Bronchial epithelial cell (primary cell): ENCODE measurements around the gene PRDM12. TPM values are rescaled to one million over a fixed set of nuclear protein-coding genes. Genes with fewer than 3 reads are reported as not detected.

Source experiments
- DNase-seq: peaks from one replicate; pipeline ENCODE4 v3.0.0-alpha.2; 2010; ENCODE audit warnings: low read depth
- FAIRE-seq: peaks from 2 replicates; lab custom pipeline; 2011; peaks lifted over from hg19 to GRCh38; lab: Jason Lieb, UNC
- H3K27me3 ChIP-seq: 2 replicates; pipeline ENCODE4 v1.5.1; 2011; ENCODE audit warnings: low read length; ENCODE audit not compliant: control insufficient read depth, insufficient read depth
- H3K36me3 ChIP-seq: 2 replicates; pipeline ENCODE4 v1.5.1; 2011; ENCODE audit warnings: low read length; ENCODE audit not compliant: control insufficient read depth, insufficient read depth
- H3K4me3 ChIP-seq: 2 replicates; pipeline ENCODE4 v1.5.1; 2011; ENCODE audit warnings: mild to moderate bottlenecking, low read depth, low read length, control low read depth
- CTCF ChIP-seq: IDR thresholded peaks from 2 replicates; pipeline ENCODE4 v1.5.1; 2011; ENCODE audit warnings: mild to moderate bottlenecking, moderate library complexity, low read length, control low read depth, inconsistent platforms; ENCODE audit not compliant: insufficient read depth, severe bottlenecking
- total RNA-seq: library from RNA; depleted of rRNA; stranded (reverse); fragments of >200 nt; gene quantifications from 2 replicates; pipeline ENCODE4 v1.2.1, GENCODE V29; 2014

PRDM12 gene
- total RNA-seq, 1 donor from 2014 or later, result not detected

GRCh38 chr9:130698514-130698913 is 34.1 kb downstream of the PRDM12 start:
- FAIRE-seq (no peak), DNase-seq (no peak)
- H3K36me3 ChIP-seq, result peaks cover 20% of the 10 kb centered on the region
- no peak overlapping the region for H3K4me3 ChIP-seq
- no peaks in the 10 kb centered on the region for H3K27me3 ChIP-seq
- no peak for TF ChIP-seq CTCF

DNA sequence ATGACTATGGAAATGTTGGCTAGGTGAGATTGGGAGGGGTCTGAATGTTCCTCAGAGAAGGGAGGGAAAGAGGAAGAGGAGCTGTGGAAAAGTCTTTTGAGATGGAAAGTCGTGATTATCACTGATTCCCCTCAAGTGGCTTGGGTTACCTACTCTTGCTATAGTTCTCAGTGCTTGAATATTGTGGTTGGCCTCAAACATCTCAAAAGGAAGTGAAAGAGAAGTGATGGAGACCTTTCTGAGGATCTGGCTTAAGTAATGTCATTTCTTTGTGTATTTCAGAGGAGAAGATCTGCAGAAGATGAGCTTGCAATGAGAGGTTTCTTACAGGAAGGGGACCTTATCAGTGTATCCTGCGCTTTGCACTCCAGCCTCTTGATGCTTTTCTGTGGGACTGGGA is 34.7 kb downstream of the PRDM12 start:
- no peaks in the 10 kb centered on the region for H3K27me3 ChIP-seq
- TF ChIP-seq CTCF, result no peak
- peaks cover 25% of the 10 kb centered on the region for H3K36me3 ChIP-seq
- H3K4me3 ChIP-seq, result no peak overlapping the region
- no peak for FAIRE-seq
- DNase-seq, result no peak

DNA sequence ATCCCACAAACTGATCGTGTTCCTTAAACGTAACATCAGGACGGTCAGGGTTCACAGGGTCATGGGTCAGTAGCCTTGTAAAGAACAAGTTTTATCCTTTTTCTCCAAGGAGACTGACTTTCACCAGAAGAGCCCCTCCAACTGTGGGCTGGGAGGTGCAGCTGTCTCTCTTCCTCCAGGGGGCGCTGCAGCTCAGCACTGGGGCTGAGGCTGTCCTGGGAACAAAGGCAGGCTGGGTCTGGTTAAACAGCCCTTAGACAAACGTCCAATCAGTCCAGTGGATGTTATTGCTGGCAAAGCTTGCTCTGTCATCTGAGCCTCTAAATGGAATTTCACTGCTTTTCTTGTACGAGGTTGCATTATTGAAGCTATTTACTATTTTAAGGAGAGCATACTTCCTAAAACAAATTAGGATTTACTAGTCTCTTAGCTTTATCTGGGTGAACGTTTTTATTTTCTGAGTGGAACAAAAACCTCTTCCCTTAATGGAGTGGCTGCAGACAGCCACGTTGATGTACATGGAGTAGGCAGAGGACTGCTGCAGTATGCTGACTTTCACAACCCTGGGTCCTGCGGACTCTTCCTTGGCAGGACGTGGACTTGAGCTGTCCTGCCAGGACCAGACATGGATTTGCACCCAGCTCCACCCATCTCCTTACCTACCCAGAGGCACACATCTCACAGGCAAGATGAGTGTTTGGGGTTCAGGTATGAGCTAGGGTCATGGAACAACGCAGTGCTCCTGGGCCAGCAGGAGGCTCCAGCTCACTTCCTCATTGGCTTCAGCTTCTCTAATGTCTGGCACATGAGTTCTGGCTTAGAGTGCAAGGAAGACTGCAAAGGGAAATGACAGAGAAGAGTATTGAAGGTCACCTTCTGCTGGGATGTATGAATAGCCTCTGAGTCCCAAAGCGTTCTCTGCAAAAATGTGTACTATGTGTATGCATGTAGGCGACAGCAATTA is 36.9 kb downstream of the PRDM12 start:
- H3K36me3 ChIP-seq, result peaks cover 23% of the 10 kb centered on the region
- FAIRE-seq (no peak), DNase-seq (peak; percentile 47)
- H3K27me3 ChIP-seq, result no peaks in the 10 kb centered on the region
- no peak overlapping the region for H3K4me3 ChIP-seq
- peak; percentile 94 for TF ChIP-seq CTCF

- no peaks in the 10 kb centered on the region for H3K27me3 ChIP-seq
- peaks cover 16% of the 10 kb centered on the region for H3K36me3 ChIP-seq
- no peak for DNase-seq
- no peak overlapping the region for H3K4me3 ChIP-seq
- TF ChIP-seq CTCF, result no peak
- FAIRE-seq, result no peak
Measured at GRCh38 chr9:130703501-130703900, 39.1 kb downstream of the PRDM12 start.

DNA sequence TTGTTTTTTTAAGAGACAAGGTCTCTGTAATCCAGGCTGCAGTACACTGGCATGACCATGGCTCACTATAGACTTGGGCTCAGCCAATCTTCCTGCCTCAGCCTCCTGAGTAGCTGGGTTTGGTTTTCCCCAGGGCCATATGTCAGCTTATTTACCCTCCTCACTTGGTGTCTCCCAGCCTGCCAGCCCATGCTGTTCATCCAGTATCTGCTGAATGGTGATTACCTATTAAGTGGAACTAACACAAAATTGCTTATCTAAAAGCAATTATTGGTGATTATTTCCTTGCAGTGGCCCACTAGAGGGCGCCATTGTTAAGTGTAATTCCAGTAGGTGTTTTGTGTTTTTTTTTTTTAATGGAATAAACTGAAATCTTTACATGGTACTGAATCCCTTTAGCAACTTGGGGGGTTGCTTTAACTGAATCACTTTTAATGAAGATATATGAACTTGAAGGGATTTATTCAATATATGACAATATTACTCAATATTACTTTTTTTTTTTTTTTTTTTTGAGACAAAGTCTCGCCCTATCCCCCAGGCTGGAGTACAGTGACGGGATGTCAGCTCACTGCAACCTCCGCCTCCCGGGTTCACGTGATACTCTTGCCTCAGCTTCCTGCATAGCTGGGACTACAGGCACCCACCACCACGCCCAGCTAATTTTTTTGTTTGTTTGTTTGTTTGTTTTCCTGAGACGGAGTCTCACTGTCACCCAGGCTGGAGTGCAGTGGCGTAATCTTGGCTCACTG is 43.0 kb downstream of the PRDM12 start:
- no peak for FAIRE-seq
- Histone ChIP-seq H3K27me3 (no peaks in the 10 kb centered on the region), H3K4me3 (no peak overlapping the region), H3K36me3 (peaks cover 6% of the 10 kb centered on the region)
- peak; percentile 49 for TF ChIP-seq CTCF
- peak; percentile 53 for DNase-seq
